GM12878 (cell line): ENCODE results near the gene PRR7.

Source experiments
- CTCF ChIP-seq, 3 experiments: IDR thresholded peaks in 2 of 3; conservative IDR thresholded peaks in 1 of 3; 2 replicates each; pipeline ENCODE4 v1.5.1; 2011; ENCODE audit warnings: low read depth in 3 of 3, low read length in 3 of 3, mild to moderate bottlenecking in 3 of 3, control low read depth in 2 of 3, moderate library complexity in 2 of 3, inconsistent platforms in 1 of 3, mixed read lengths in 1 of 3; ENCODE audit not compliant: control insufficient read depth in 2 of 3, insufficient read depth in 1 of 3; ENCODE audit errors: extremely low read depth in 1 of 3
- SUZ12 ChIP-seq: fragments of 200-600 bp; sonication (generic); IDR thresholded peaks from one replicate; pipeline ENCODE4 v1.6.1; 2018; ENCODE audit warnings: antibody characterized with exemption, mild to moderate bottlenecking; ENCODE audit not compliant: unreplicated experiment
- USF2 ChIP-seq: IDR thresholded peaks from 2 replicates; pipeline ENCODE4 v1.6.1; 2011; ENCODE audit warnings: low read depth, low read length, improper control_type of control experiment, borderline replicate concordance

- no peak for TF ChIP-seq SUZ12
- no peak for TF ChIP-seq CTCF (IDR thresholded peaks at IDR 0.05 in 2 of 3, conservative IDR thresholded peaks at IDR 0.05 in 1 of 3; ENCODE audit: control insufficient read depth in 2 of 3, extremely low read depth in 1 of 3, insufficient read depth in 1 of 3, low read depth in 3 of 3, low read length in 3 of 3)
- no peak for TF ChIP-seq USF2
Measured at GRCh38 chr5:177458912-177459350, 12.3 kb downstream of the PRR7 start.
